SK-N-SH (cell line): ENCODE measurements around the gene HS3ST5. TPM values are rescaled to one million over a fixed set of nuclear protein-coding genes. Genes with fewer than 3 reads are reported as not detected.

Experiments
- CTCF ChIA-PET: fragments of 300-600, 350-600 bp; formaldehyde crosslinking; extraction: SDS; loops from one replicate; lab custom pipeline; 2021; lab: Yijun Ruan, JAX
- POLR2A ChIA-PET: fragments of 350-600 bp; sonication (Branson Sonifier 250); formaldehyde crosslinking; extraction: SDS; loops from one replicate; lab custom pipeline; 2020; ENCODE audit warnings: antibody characterized with exemption, inconsistent platforms; lab: Yijun Ruan, JAX
- DNase-seq: peaks from one replicate; pipeline ENCODE4 v3.0.0; 2012
- H2AFZ ChIP-seq: fragments of 200-600 bp; sonication (generic); 2 replicates; pipeline ENCODE4 v1.8.1; 2016; ENCODE audit warnings: antibody characterized with exemption, mild to moderate bottlenecking, low read depth
- H3F3A ChIP-seq: fragments of 200-600 bp; sonication (generic); replicated peaks from 2 replicates; pipeline ENCODE3; 2016; ENCODE audit warnings: antibody characterized with exemption, mild to moderate bottlenecking; ENCODE audit not compliant: insufficient read depth
- H3K27ac ChIP-seq, 2 experiments: fragments of 200-500 bp in 1 of 2; fragments of 200-600 bp in 1 of 2; sonication (Bioruptor generic) in 1 of 2; sonication (generic), shearing (Covaris generic) in 1 of 2; 2 replicates each; pipeline versions ENCODE4 v1.5.1 to v1.6.1; 2014 to 2016; ENCODE audit warnings: low read depth in 2 of 2, inconsistent platforms in 1 of 2, low read length in 1 of 2, mild to moderate bottlenecking in 1 of 2, mixed read lengths in 1 of 2
- H3K27me3 ChIP-seq: fragments of 200-600 bp; sonication (generic), shearing (Covaris generic); 2 replicates; pipeline ENCODE4 v1.6.1; 2016; ENCODE audit warnings: mixed run types; ENCODE audit not compliant: insufficient read depth
- H3K36me3 ChIP-seq, 2 experiments: fragments of 200-500 bp in 1 of 2; fragments of 200-600 bp in 1 of 2; sonication (Bioruptor generic) in 1 of 2; sonication (generic) in 1 of 2; replicated peaks in 1 of 2; 2 replicates each; pipeline versions ENCODE3 to v1.5.1; 2014 to 2016; ENCODE audit warnings: low read length in 1 of 2, mild to moderate bottlenecking in 1 of 2; ENCODE audit not compliant: insufficient read depth in 2 of 2, control insufficient read depth in 1 of 2
- H3K4me1 ChIP-seq, 2 experiments: fragments of 200-500 bp in 1 of 2; fragments of 200-600 bp in 1 of 2; sonication (Bioruptor generic) in 1 of 2; sonication (generic), shearing (Covaris generic) in 1 of 2; 2 replicates each; pipeline versions ENCODE4 v1.5.1 to v1.6.1; 2014 to 2016; ENCODE audit warnings: low read depth in 1 of 2, low read length in 1 of 2, mixed run types in 1 of 2; ENCODE audit not compliant: insufficient read depth in 2 of 2, control insufficient read depth in 1 of 2
- H3K4me2 ChIP-seq: fragments of 200-600 bp; sonication (generic), shearing (Covaris generic); 2 replicates; pipeline ENCODE4 v1.6.1; 2017; ENCODE audit warnings: mixed run types
- H3K4me3 ChIP-seq, 2 experiments: fragments of 200-500 bp in 1 of 2; fragments of 200-600 bp in 1 of 2; sonication (Bioruptor generic) in 1 of 2; sonication (generic), shearing (Covaris generic) in 1 of 2; 2 replicates each; pipeline versions ENCODE4 v1.5.1 to v1.8.1; 2014 to 2016; ENCODE audit warnings: low read depth in 2 of 2, inconsistent platforms in 1 of 2, low read length in 1 of 2, mild to moderate bottlenecking in 1 of 2, mixed read lengths in 1 of 2, moderate library complexity in 1 of 2
- H3K79me2 ChIP-seq: fragments of 200-600 bp; sonication (generic); 2 replicates; pipeline ENCODE4 v1.8.1; 2017; ENCODE audit warnings: mild to moderate bottlenecking; ENCODE audit not compliant: insufficient read depth
- H3K9ac ChIP-seq: fragments of 200-600 bp; sonication (generic); 2 replicates; pipeline ENCODE4 v1.6.1; 2017; ENCODE audit warnings: mixed run types
- H3K9me2 ChIP-seq: fragments of 200-600 bp; sonication (generic); 2 replicates; pipeline ENCODE4 v1.6.1; 2017; ENCODE audit warnings: mixed run types
- H3K9me3 ChIP-seq: fragments of 200-600 bp; sonication (generic); 2 replicates; pipeline ENCODE4 v1.6.1; 2017; ENCODE audit warnings: mixed run types, mild to moderate bottlenecking, moderate library complexity
- H4K20me1 ChIP-seq: fragments of 200-600 bp; sonication (generic); 2 replicates; pipeline ENCODE4 v1.6.1; 2017; ENCODE audit warnings: mild to moderate bottlenecking, mixed run types; ENCODE audit not compliant: insufficient read depth
- ELF1 ChIP-seq: IDR thresholded peaks from 2 replicates; pipeline ENCODE4 v1.4.0; 2012
- FOXM1 ChIP-seq: IDR thresholded peaks from 2 replicates; pipeline ENCODE4 v1.4.0; 2012; ENCODE audit warnings: low read depth, mild to moderate bottlenecking
- GABPA ChIP-seq: IDR thresholded peaks from 2 replicates; pipeline ENCODE4 v1.4.0; 2012; ENCODE audit warnings: low read depth, mild to moderate bottlenecking
- GATA2 ChIP-seq: sonication (generic); formaldehyde crosslinking; IDR thresholded peaks from 2 replicates; pipeline ENCODE4 v1.5.0; 2020; ENCODE audit warnings: mild to moderate bottlenecking, missing genetic modification reagents
- JUND ChIP-seq: IDR thresholded peaks from 2 replicates; pipeline ENCODE4 v1.4.0; 2012
- MEF2A ChIP-seq: IDR thresholded peaks from 2 replicates; pipeline ENCODE4 v1.4.0; 2012; ENCODE audit warnings: low read depth, borderline replicate concordance
- MXI1 ChIP-seq: IDR thresholded peaks from 2 replicates; pipeline ENCODE4 v1.6.1; 2012; ENCODE audit warnings: mild to moderate bottlenecking, low read depth, low read length, improper control_type of control experiment
- NRF1 ChIP-seq: IDR thresholded peaks from 2 replicates; pipeline ENCODE4 v1.6.1; 2012; ENCODE audit warnings: low read depth, mild to moderate bottlenecking, low read length
- POLR2AphosphoS5 ChIP-seq: IDR thresholded peaks from 2 replicates; pipeline ENCODE4 v1.6.1; 2012; ENCODE audit warnings: low read depth, low read length
- RAD21 ChIP-seq: IDR thresholded peaks from 2 replicates; pipeline ENCODE4 v1.6.1; 2012; ENCODE audit warnings: mild to moderate bottlenecking, low read length
- RCOR1 ChIP-seq: fragments of 150-350 bp; IDR thresholded peaks from 2 replicates; pipeline ENCODE4 v1.6.1; 2017; ENCODE audit warnings: antibody characterized with exemption, low read length
- RXRA ChIP-seq: IDR thresholded peaks from 2 replicates; pipeline ENCODE4 v1.4.0; 2012; ENCODE audit warnings: low read depth, mild to moderate bottlenecking, borderline replicate concordance
- TAF1 ChIP-seq: IDR thresholded peaks from 2 replicates; pipeline ENCODE4 v1.6.1; 2012; ENCODE audit warnings: low read depth, mild to moderate bottlenecking, low read length, moderate library complexity, borderline replicate concordance
- TCF12 ChIP-seq: IDR thresholded peaks from 2 replicates; pipeline ENCODE4 v1.4.0; 2012
- TEAD4 ChIP-seq: IDR thresholded peaks from 2 replicates; pipeline ENCODE4 v1.4.0; 2012; ENCODE audit warnings: mild to moderate bottlenecking, borderline replicate concordance; ENCODE audit not compliant: insufficient read depth
- WGBS: methylation state at CpG from one replicate; pipeline ENCODE4 v1.1.6; 2017; ENCODE audit warnings: low lambda C conversion rate; 5-methylcytosine and 5-hydroxymethylcytosine counted together
- polyA plus RNA-seq, 3 experiments: library from polyadenylated mRNA; depleted of rRNA; stranded (reverse); fragments of >200 nt; gene quantifications; 2 replicates each; pipeline ENCODE4 v1.2.3, GENCODE V29; 2012
- TF ChIP-seq, protein P1 (sequence below): IDR thresholded peaks from 2 replicates; pipeline ENCODE4 v1.4.0; 2012; ENCODE audit warnings: low read depth
- TF ChIP-seq, protein P2 (sequence below): IDR thresholded peaks from 2 replicates; pipeline ENCODE4; 2012
- TF ChIP-seq, protein P3 (sequence below): fragments of 150-350 bp; IDR thresholded peaks from 2 replicates; pipeline ENCODE4 v1.6.1; 2016; ENCODE audit warnings: mild to moderate bottlenecking, low read depth, low read length
- TF ChIP-seq, protein P4 (sequence below): IDR thresholded peaks from 2 replicates; pipeline ENCODE4 v1.4.0; 2012; ENCODE audit warnings: low read depth, borderline replicate concordance
- TF ChIP-seq, protein P5 (sequence below): fragments of 200-600 bp; sonication (generic); IDR thresholded peaks from 2 replicates; pipeline ENCODE4 v1.6.1; 2017; ENCODE audit warnings: antibody characterized with exemption, mild to moderate bottlenecking, moderate library complexity

The HS3ST5 gene
- polyA plus RNA-seq, 1 of the 3 experiments (the other 2 are of a cell fraction) = 0.02 TPM

DNA sequence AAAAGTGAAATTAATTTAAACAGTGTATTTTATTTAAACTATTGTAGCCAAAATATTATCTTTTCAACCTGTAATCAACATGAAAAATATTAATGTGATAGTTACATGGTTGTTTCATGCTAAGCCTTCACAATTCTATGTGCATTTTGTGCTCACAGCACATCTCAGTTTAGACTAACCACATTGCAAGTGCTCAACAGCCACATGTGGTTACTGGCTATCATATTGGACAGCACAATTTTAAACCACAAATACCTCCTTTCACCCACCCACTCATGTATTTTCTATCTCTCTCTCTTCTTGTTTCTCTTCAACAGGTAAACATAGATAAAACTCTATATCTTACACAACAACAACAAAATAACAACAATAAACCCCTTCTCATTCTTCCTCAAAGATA is 12.5 kb upstream of the HS3ST5 start (continued):
- TF ChIP-seq, protein P1, sequence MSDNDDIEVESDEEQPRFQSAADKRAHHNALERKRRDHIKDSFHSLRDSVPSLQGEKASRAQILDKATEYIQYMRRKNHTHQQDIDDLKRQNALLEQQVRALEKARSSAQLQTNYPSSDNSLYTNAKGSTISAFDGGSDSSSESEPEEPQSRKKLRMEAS = no peak

DNA sequence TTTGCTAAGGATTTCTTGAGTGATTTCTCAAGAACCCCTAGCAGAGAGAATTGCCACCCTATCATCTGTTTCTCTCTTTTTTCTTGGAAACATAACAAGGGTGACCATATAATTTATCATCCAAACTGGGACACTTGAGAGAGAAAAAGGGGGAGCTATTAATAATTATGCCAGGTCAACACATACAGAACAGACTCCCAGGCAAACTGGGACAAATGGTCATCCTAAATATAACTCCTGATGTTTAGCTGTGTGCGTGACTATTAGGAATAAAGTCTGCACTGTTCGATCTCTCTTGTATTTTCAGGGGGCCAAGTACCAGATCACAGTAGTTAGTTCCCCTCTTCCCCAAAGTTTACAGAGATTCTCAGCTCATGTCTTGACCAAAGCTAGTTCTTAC is 11.7 kb upstream of the HS3ST5 start:
- Histone ChIP-seq H3F3A (no peaks in the 10 kb centered on the region), H3K36me3 (no peaks in the 10 kb centered on the region), H4K20me1 (no peaks in the 10 kb centered on the region), H3K27ac (no peak overlapping the region), H3K9me3 (no peaks in the 10 kb centered on the region), H3K27me3 (no peaks in the 10 kb centered on the region), H3K4me3 (no peak overlapping the region), H2AFZ (no peak overlapping the region), H3K9me2 (no peaks in the 10 kb centered on the region), H3K4me1 (no peaks in the 10 kb centered on the region), H3K9ac (no peak overlapping the region), H3K4me2 (no peak overlapping the region), H3K79me2 (no peaks in the 10 kb centered on the region)
- DNase-seq = no peak
- ChIA-PET CTCF (interaction anchor here (0.6 kb wide), 2 partner anchors 361 to 1638 kb away, joined by 3 read pairs; no protein-coding TSS in a partner anchor), POLR2A (no interaction called here)
- 74% methylated on average over 2 of the region's 2 CpGs for WGBS
- no peak for TF ChIP-seq MEF2A
- TF ChIP-seq FOXM1 = no peak
- TF ChIP-seq, protein P2, sequence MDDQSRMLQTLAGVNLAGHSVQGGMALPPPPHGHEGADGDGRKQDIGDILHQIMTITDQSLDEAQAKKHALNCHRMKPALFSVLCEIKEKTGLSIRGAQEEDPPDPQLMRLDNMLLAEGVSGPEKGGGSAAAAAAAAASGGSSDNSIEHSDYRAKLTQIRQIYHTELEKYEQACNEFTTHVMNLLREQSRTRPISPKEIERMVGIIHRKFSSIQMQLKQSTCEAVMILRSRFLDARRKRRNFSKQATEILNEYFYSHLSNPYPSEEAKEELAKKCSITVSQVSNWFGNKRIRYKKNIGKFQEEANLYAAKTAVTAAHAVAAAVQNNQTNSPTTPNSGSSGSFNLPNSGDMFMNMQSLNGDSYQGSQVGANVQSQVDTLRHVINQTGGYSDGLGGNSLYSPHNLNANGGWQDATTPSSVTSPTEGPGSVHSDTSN = no peak
- no peak for TF ChIP-seq TEAD4
- no peak for TF ChIP-seq RCOR1
- TF ChIP-seq, protein P3, sequence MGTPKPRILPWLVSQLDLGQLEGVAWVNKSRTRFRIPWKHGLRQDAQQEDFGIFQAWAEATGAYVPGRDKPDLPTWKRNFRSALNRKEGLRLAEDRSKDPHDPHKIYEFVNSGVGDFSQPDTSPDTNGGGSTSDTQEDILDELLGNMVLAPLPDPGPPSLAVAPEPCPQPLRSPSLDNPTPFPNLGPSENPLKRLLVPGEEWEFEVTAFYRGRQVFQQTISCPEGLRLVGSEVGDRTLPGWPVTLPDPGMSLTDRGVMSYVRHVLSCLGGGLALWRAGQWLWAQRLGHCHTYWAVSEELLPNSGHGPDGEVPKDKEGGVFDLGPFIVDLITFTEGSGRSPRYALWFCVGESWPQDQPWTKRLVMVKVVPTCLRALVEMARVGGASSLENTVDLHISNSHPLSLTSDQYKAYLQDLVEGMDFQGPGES = no peak
- TF ChIP-seq JUND = no peak
- TF ChIP-seq TCF12 = no peak
- TF ChIP-seq, all 33 proteins: peak for 0

DNA sequence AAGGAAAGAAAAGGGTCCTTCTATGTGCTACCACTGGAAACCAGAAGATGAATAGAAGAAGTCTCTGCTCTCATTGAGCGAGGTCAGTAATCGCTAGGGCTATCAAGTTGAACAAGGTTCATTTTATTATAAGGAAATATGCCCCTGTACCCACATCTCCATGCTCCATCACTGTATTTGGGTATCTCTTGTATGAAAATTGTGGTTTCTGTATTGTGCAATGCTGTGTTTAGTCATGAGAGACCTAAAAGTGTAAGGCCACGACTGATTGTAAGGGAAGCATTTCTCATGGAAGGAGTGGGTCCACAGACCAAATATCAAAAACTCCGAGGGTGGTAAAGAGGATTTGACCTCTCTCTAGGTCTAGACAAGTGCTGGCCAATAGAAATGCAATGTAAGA is 3.6 kb upstream of the HS3ST5 start:
- Histone ChIP-seq H3K4me1 (peaks cover 0 to 7% of the 10 kb centered on the region in 2 experiments; a peak in 2 of 4 replicates), H3K27me3 (peaks cover 26% of the 10 kb centered on the region; the same call in 1 of the 2 replicates), H3K36me3 (no peaks in the 10 kb centered on the region), H3K9me3 (no peaks in the 10 kb centered on the region), H3K9ac (no peak overlapping the region), H3K4me3 (no peak overlapping the region), H3K27ac (no peak overlapping the region), H3K9me2 (no peaks in the 10 kb centered on the region), H3K4me2 (no peak overlapping the region), H3F3A (no peaks in the 10 kb centered on the region), H2AFZ (no peak overlapping the region), H4K20me1 (no peaks in the 10 kb centered on the region), H3K79me2 (no peaks in the 10 kb centered on the region)
- 60% methylated on average over 4 of the region's 4 CpGs for WGBS
- TF ChIP-seq TAF1 (no peak), RXRA (no peak), POLR2AphosphoS5 (no peak), RCOR1 (no peak), GABPA (no peak), ELF1 (no peak), MXI1 (no peak), RAD21 (no peak), NRF1 (no peak), GATA2 (CRISPR knock-in tag) (no peak), TEAD4 (no peak)
- TF ChIP-seq, protein P4, sequence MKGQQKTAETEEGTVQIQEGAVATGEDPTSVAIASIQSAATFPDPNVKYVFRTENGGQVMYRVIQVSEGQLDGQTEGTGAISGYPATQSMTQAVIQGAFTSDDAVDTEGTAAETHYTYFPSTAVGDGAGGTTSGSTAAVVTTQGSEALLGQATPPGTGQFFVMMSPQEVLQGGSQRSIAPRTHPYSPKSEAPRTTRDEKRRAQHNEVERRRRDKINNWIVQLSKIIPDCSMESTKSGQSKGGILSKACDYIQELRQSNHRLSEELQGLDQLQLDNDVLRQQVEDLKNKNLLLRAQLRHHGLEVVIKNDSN = no peak
- TF ChIP-seq, protein P1 = no peak
- TF ChIP-seq, protein P5, sequence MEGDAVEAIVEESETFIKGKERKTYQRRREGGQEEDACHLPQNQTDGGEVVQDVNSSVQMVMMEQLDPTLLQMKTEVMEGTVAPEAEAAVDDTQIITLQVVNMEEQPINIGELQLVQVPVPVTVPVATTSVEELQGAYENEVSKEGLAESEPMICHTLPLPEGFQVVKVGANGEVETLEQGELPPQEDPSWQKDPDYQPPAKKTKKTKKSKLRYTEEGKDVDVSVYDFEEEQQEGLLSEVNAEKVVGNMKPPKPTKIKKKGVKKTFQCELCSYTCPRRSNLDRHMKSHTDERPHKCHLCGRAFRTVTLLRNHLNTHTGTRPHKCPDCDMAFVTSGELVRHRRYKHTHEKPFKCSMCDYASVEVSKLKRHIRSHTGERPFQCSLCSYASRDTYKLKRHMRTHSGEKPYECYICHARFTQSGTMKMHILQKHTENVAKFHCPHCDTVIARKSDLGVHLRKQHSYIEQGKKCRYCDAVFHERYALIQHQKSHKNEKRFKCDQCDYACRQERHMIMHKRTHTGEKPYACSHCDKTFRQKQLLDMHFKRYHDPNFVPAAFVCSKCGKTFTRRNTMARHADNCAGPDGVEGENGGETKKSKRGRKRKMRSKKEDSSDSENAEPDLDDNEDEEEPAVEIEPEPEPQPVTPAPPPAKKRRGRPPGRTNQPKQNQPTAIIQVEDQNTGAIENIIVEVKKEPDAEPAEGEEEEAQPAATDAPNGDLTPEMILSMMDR = no peak
- TF ChIP-seq, protein P2 = no peak
- POLR2A ChIA-PET = no interaction called here
- CTCF ChIA-PET = no interaction called here
- no peak for DNase-seq
